ENCODE data around the gene MTUS2. TPM values are rescaled to one million over a fixed set of nuclear protein-coding genes. Genes with fewer than 3 reads are reported as not detected.

MTUS2 gene
- polyA plus RNA-seq, 3 donors, result 0.03 to 7.4 TPM; not detected in 1

- 73 to 79% (median 78%) methylated on average over 8 of the region's 8 CpGs for WGBS, 3 donors
- H3K27ac ChIP-seq (ENCODE audit: low read depth, low read length), result no peak overlapping the region
These were observed 614.2 kb downstream of the MTUS2 start for GRCh38 chr13:29434217-29434945.

GRCh38 chr13:29435125-29435911 lies 615.2 kb downstream of the MTUS2 start:
- WGBS, 3 donors, result 54 to 76% (median 59%) methylated on average over 6 of the region's 6 CpGs
- H3K27ac ChIP-seq (ENCODE audit: low read depth, low read length), result no peak overlapping the region

- no peak overlapping the region for H3K27ac ChIP-seq (ENCODE audit: low read depth, low read length)
- 59 to 68% (median 59%) methylated on average over 1 of the region's 1 CpG for WGBS, 3 donors
These were observed 616.2 kb downstream of the MTUS2 start for GRCh38 chr13:29436291-29436690.

GRCh38 chr13:29436721-29437280 lies 616.7 kb downstream of the MTUS2 start:
- WGBS, 3 donors, result 82 to 92% (median 83%) methylated on average over 3 of the region's 3 CpGs
- no peak overlapping the region for H3K27ac ChIP-seq (ENCODE audit: low read depth, low read length)

- no peak overlapping the region for H3K27ac ChIP-seq (ENCODE audit: low read depth, low read length)
- 59 to 68% (median 61%) methylated on average over 8 of the region's 8 CpGs for WGBS, 3 donors
These were observed 618.6 kb downstream of the MTUS2 start for GRCh38 chr13:29438769-29439168.

GRCh38 chr13:29439601-29440388 lies 619.7 kb downstream of the MTUS2 start:
- 60 to 68% (median 65%) methylated on average over 10 of the region's 10 CpGs for WGBS, 3 donors
- no peak overlapping the region for H3K27ac ChIP-seq (ENCODE audit: low read depth, low read length)

- WGBS, 3 donors, result 71 to 88% (median 85%) methylated on average over 5 of the region's 5 CpGs
- no peak overlapping the region for H3K27ac ChIP-seq (ENCODE audit: low read depth, low read length)
These were observed 621.2 kb downstream of the MTUS2 start for GRCh38 chr13:29441306-29441705.

- H3K27ac ChIP-seq (ENCODE audit: low read depth, low read length), result no peak overlapping the region
- WGBS, 3 donors, result 73 to 89% (median 85%) methylated on average over 3 of the region's 3 CpGs
These were observed 625.9 kb downstream of the MTUS2 start for GRCh38 chr13:29446016-29446415.

- WGBS, 3 donors, result 74 to 76% (median 76%) methylated on average over 2 of the region's 2 CpGs
These were observed 628.0 kb downstream of the MTUS2 start for GRCh38 chr13:29448174-29448573.

GRCh38 chr13:29449726-29450125 lies 629.6 kb downstream of the MTUS2 start:
- no peak overlapping the region for H3K27ac ChIP-seq (ENCODE audit: low read depth, low read length)
- 82 to 93% (median 91%) methylated on average over 7 of the region's 7 CpGs for WGBS, 3 donors

More at GRCh38 chr13:29448174-29448573, 628.0 kb downstream of the MTUS2 start:
- no peak overlapping the region for H3K27ac ChIP-seq (ENCODE audit: low read depth, low read length)

GRCh38 chr13:29451976-29452375 lies 631.8 kb downstream of the MTUS2 start:
- 86 to 89% (median 88%) methylated on average over 2 of the region's 2 CpGs for WGBS, 3 donors
- H3K27ac ChIP-seq (ENCODE audit: low read depth, low read length), result no peak overlapping the region

- WGBS, 3 donors, result 63 to 76% (median 75%) methylated on average over 4 of the region's 4 CpGs
- no peak overlapping the region for H3K27ac ChIP-seq (ENCODE audit: low read depth, low read length)
These were observed 632.9 kb downstream of the MTUS2 start for GRCh38 chr13:29452773-29453616.

GRCh38 chr13:29453617-29454011 lies 633.5 kb downstream of the MTUS2 start:
- H3K27ac ChIP-seq (ENCODE audit: low read depth, low read length), result no peak overlapping the region
- WGBS, 3 donors, result 79 to 86% (median 82%) methylated on average over 1 of the region's 1 CpG

GRCh38 chr13:29454931-29455481 lies 634.9 kb downstream of the MTUS2 start:
- 72 to 86% (median 79%) methylated on average over 6 of the region's 6 CpGs for WGBS, 3 donors
- H3K27ac ChIP-seq (ENCODE audit: low read depth, low read length), result no peak overlapping the region

GRCh38 chr13:29456419-29456818 lies 636.3 kb downstream of the MTUS2 start:
- 51 to 93% (median 51%) methylated on average over 1 of the region's 1 CpG for WGBS, 3 donors
- H3K27ac ChIP-seq (ENCODE audit: low read depth, low read length), result no peak overlapping the region

- no peak overlapping the region for H3K27ac ChIP-seq (ENCODE audit: low read depth, low read length)
These were observed 637.2 kb downstream of the MTUS2 start for GRCh38 chr13:29457299-29457698.

GRCh38 chr13:29458419-29458818 lies 638.3 kb downstream of the MTUS2 start:
- WGBS, 3 donors, result 91 to 98% (median 91%) methylated on average over 1 of the region's 1 CpG
- no peak overlapping the region for H3K27ac ChIP-seq (ENCODE audit: low read depth, low read length)

Measured in adipose tissue (tissue), 3 donors.